ENCODE data around the gene SLC16A1.
"Not testable (repeated sequence)": the region's sequence is repeated elsewhere in the genome, so short reads cannot be mapped to it uniquely, and the experiment has no call there.

Gene SLC16A1

GRCh38 chr1:112923234-112923958 lies 32.6 kb downstream of the SLC16A1 start:
- FAIRE-seq = no peak

- no peak for FAIRE-seq
Measured at GRCh38 chr1:112911506-112912220, 44.3 kb downstream of the SLC16A1 start.

GRCh38 chr1:112909847-112910246 lies 46.1 kb downstream of the SLC16A1 start:
- no peak for FAIRE-seq

GRCh38 chr1:112906150-112906698 lies 49.8 kb downstream of the SLC16A1 start:
- FAIRE-seq = no peak

GRCh38 chr1:112905395-112906149 lies 50.4 kb downstream of the SLC16A1 start:
- no peak for FAIRE-seq

GRCh38 chr1:112904831-112905261 lies 51.1 kb downstream of the SLC16A1 start:
- FAIRE-seq = no peak

GRCh38 chr1:112904071-112904830 lies 51.7 kb downstream of the SLC16A1 start:
- no peak for FAIRE-seq

- no peak for FAIRE-seq
Measured at GRCh38 chr1:112902221-112902620, 53.8 kb downstream of the SLC16A1 start.

- no peak for FAIRE-seq
Measured at GRCh38 chr1:112901387-112901786, 54.6 kb downstream of the SLC16A1 start.

- no peak for FAIRE-seq
Measured at GRCh38 chr1:112896783-112897182, 59.2 kb downstream of the SLC16A1 start.

- FAIRE-seq = no peak
Measured at GRCh38 chr1:112894561-112895011, 61.4 kb downstream of the SLC16A1 start.

- FAIRE-seq = no peak
Measured at GRCh38 chr1:112894010-112894292, 62.0 kb downstream of the SLC16A1 start.

- FAIRE-seq = no peak
Measured at GRCh38 chr1:112893288-112894009, 62.5 kb downstream of the SLC16A1 start.

GRCh38 chr1:112889906-112890305 lies 66.1 kb downstream of the SLC16A1 start:
- FAIRE-seq = not testable (repeated sequence)

- FAIRE-seq = no peak
Measured at GRCh38 chr1:112889052-112889768, 66.8 kb downstream of the SLC16A1 start.

- FAIRE-seq = no peak
Measured at GRCh38 chr1:112888630-112889029, 67.4 kb downstream of the SLC16A1 start.

- no peak for FAIRE-seq
Measured at GRCh38 chr1:112887599-112888283, 68.3 kb downstream of the SLC16A1 start.

- FAIRE-seq = not testable (repeated sequence)
Measured at GRCh38 chr1:112884996-112885395, 71.0 kb downstream of the SLC16A1 start.

- FAIRE-seq = no peak
Measured at GRCh38 chr1:112882271-112882744, 73.7 kb downstream of the SLC16A1 start.

- FAIRE-seq = no peak
Measured at GRCh38 chr1:112881742-112882127, 74.3 kb downstream of the SLC16A1 start.

Data from A204.1 (cell line).